Astrocyte of the cerebellum (primary cell): Measurements from ENCODE around the gene FAM163B.

Experiments
- DNase-seq: peaks from one replicate; pipeline ENCODE4 v3.0.0-alpha.2; 2011; ENCODE audit warnings: low read depth
- H3K4me3 ChIP-seq: 2 replicates; pipeline ENCODE4 v1.5.1; 2011; ENCODE audit warnings: mild to moderate bottlenecking, low read depth, low read length, moderate library complexity
- CTCF ChIP-seq: IDR thresholded peaks from 2 replicates; pipeline ENCODE4 v1.5.1; 2012; ENCODE audit warnings: low read length, low read depth, moderate library complexity, mild to moderate bottlenecking; ENCODE audit errors: missing control alignments
- in situ Hi-C: cut with HindIII; loops from 2 replicates; pipeline ENCODE4 v1.10.0; 2017; ENCODE audit warnings: low sequenced_read_pairs

The FAM163B gene

GRCh38 chr9:133591116-133591910, 17.9 kb downstream of the FAM163B start:
- no peak for DNase-seq
- TF ChIP-seq CTCF, result no peak
- in situ Hi-C loops, result no loop called here

GRCh38 chr9:133590231-133590855, 18.8 kb downstream of the FAM163B start:
- TF ChIP-seq CTCF, result no peak
- in situ Hi-C loops, result no loop called here
- H3K4me3 ChIP-seq, result no peak overlapping the region
- DNase-seq, result no peak

More at GRCh38 chr9:133591116-133591910, 17.9 kb downstream of the FAM163B start:
- no peak overlapping the region for H3K4me3 ChIP-seq

GRCh38 chr9:133589454-133590227, 19.5 kb downstream of the FAM163B start:
- DNase-seq, result no peak
- in situ Hi-C loops, result no loop called here
- peak; percentile 32 for TF ChIP-seq CTCF
- no peak overlapping the region for H3K4me3 ChIP-seq

GRCh38 chr9:133587466-133587865, 21.7 kb downstream of the FAM163B start:
- no peak for TF ChIP-seq CTCF
- no peak overlapping the region for H3K4me3 ChIP-seq
- in situ Hi-C loops, result no loop called here
- no peak for DNase-seq

- TF ChIP-seq CTCF, result no peak
- no peak for DNase-seq
- H3K4me3 ChIP-seq, result no peak overlapping the region
- in situ Hi-C loops, result no loop called here
Measured at GRCh38 chr9:133587051-133587450, 22.1 kb downstream of the FAM163B start.

- no peak for TF ChIP-seq CTCF
- in situ Hi-C loops, result no loop called here
- peak; percentile 35 for DNase-seq
- H3K4me3 ChIP-seq, result no peak overlapping the region
Measured at GRCh38 chr9:133585481-133586351, 23.5 kb downstream of the FAM163B start.
